K562 (cell line): ENCODE results near the gene ARHGAP10. TPM values are rescaled to one million over a fixed set of nuclear protein-coding genes. Genes with fewer than 3 reads are reported as not detected.

Experiments used
- BMI1 ChIP-seq: fragments of 150-350 bp; IDR thresholded peaks from 2 replicates; pipeline ENCODE4 v1.6.1; 2014; ENCODE audit warnings: low read length
- EGR1 ChIP-seq: fragments of 450-650 bp; conservative IDR thresholded peaks from 2 replicates; pipeline ENCODE4 v1.6.1; 2017; ENCODE audit warnings: mild to moderate bottlenecking
- ZBTB40 ChIP-seq, 2 experiments: fragments of 450-650 bp in 1 of 2; sonication (generic) in 1 of 2; formaldehyde crosslinking in 1 of 2; IDR thresholded peaks; 2 replicates each; pipeline versions ENCODE4 v1.7.1 to v1.9.0; 2016 to 2022; ENCODE audit warnings: inconsistent platforms in 1 of 2, mild to moderate bottlenecking in 1 of 2, missing genetic modification reagents in 1 of 2
- ZNF24 ChIP-seq: fragments of 450-650 bp; IDR thresholded peaks from 2 replicates; pipeline ENCODE4 v1.6.1; 2016
- polyA plus RNA-seq, 8 experiments: library from polyadenylated mRNA; depleted of rRNA in 4 of 8; stranded (reverse) in 5 of 8; unstranded in 3 of 8; fragments of >200 nt; fragmentation: Nextera tagmentation in 2 of 8; fragmentation: Illumina TruSeq in 1 of 8; extraction: Ambion mirVana in 2 of 8; extraction: Trizol in 1 of 8; gene quantifications; 2 replicates each; pipeline versions ENCODE4 v1.2.1 to v1.2.3, GENCODE V29; 2011 to 2014; ENCODE audit warnings: inconsistent platforms in 1 of 8, missing spikeins in 1 of 8
- total RNA-seq, 7 experiments: library from RNA; depleted of rRNA in 6 of 7; stranded (reverse); fragments of >200 nt in 6 of 7; fragmentation: Illumina TruSeq in 2 of 7; extraction: Trizol in 2 of 7; gene quantifications; 2 replicates each; pipeline versions ENCODE4 v1.2.1 to v1.2.3, GENCODE V29; 2011 to 2021; ENCODE audit warnings: low replicate concordance in 1 of 7
- TF ChIP-seq, protein P1 (sequence below), 2 experiments: fragments of 150-350 bp in 1 of 2; IDR thresholded peaks; 2 replicates each; pipeline ENCODE4 v1.6.1; 2012 to 2016; ENCODE audit warnings: low read depth in 2 of 2, low read length in 2 of 2, mild to moderate bottlenecking in 1 of 2, moderate library complexity in 1 of 2
- TF ChIP-seq, protein P2 (sequence below): sonication (generic); formaldehyde crosslinking; IDR thresholded peaks from 2 replicates; pipeline ENCODE4 v1.8.1; 2023; ENCODE audit warnings: mild to moderate bottlenecking, missing genetic modification reagents, moderate library complexity

Gene ARHGAP10
- total and polyA plus RNA-seq, 9 of the 15 experiments (the other 6 are each of a cell fraction or from before 2014, with no cell fraction given): 0.03 to 0.22 (median 0.06) TPM; not detected in 3

- peak; percentile 30; the same call in 1 of the 2 replicates for TF ChIP-seq ZBTB40 (IDR thresholded peaks at IDR 0.05)
- no peak for TF ChIP-seq ZBTB40 (CRISPR knock-in tag; IDR thresholded peaks at IDR 0.05)
- TF ChIP-seq BMI1: no peak
- TF ChIP-seq, protein P1, sequence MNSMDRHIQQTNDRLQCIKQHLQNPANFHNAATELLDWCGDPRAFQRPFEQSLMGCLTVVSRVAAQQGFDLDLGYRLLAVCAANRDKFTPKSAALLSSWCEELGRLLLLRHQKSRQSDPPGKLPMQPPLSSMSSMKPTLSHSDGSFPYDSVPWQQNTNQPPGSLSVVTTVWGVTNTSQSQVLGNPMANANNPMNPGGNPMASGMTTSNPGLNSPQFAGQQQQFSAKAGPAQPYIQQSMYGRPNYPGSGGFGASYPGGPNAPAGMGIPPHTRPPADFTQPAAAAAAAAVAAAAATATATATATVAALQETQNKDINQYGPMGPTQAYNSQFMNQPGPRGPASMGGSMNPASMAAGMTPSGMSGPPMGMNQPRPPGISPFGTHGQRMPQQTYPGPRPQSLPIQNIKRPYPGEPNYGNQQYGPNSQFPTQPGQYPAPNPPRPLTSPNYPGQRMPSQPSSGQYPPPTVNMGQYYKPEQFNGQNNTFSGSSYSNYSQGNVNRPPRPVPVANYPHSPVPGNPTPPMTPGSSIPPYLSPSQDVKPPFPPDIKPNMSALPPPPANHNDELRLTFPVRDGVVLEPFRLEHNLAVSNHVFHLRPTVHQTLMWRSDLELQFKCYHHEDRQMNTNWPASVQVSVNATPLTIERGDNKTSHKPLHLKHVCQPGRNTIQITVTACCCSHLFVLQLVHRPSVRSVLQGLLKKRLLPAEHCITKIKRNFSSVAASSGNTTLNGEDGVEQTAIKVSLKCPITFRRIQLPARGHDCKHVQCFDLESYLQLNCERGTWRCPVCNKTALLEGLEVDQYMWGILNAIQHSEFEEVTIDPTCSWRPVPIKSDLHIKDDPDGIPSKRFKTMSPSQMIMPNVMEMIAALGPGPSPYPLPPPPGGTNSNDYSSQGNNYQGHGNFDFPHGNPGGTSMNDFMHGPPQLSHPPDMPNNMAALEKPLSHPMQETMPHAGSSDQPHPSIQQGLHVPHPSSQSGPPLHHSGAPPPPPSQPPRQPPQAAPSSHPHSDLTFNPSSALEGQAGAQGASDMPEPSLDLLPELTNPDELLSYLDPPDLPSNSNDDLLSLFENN (IDR thresholded peaks at IDR 0.05; ENCODE audit: low read depth in 2 of 2, low read length in 2 of 2): no peak
- TF ChIP-seq EGR1: peak; percentile 86
- 0 out of 2 replicates have a peak, but pooled peaks have one; percentile 57 for TF ChIP-seq ZNF24
- TF ChIP-seq, protein P2, sequence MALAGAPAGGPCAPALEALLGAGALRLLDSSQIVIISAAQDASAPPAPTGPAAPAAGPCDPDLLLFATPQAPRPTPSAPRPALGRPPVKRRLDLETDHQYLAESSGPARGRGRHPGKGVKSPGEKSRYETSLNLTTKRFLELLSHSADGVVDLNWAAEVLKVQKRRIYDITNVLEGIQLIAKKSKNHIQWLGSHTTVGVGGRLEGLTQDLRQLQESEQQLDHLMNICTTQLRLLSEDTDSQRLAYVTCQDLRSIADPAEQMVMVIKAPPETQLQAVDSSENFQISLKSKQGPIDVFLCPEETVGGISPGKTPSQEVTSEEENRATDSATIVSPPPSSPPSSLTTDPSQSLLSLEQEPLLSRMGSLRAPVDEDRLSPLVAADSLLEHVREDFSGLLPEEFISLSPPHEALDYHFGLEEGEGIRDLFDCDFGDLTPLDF (CRISPR knock-in tag): no peak
Measured at GRCh38 chr4:147683717-147684700, 47.9 kb upstream of the ARHGAP10 start, which contains the start of gene PRMT9 (continued).
